ENCODE results near the gene NUDT16L1. TPM values are rescaled to one million over a fixed set of nuclear protein-coding genes. Genes with fewer than 3 reads are reported as not detected.

The NUDT16L1 gene
- total and polyA plus RNA-seq, 9 of the 15 experiments (the other 6 are each of a cell fraction or from before 2014, with no cell fraction given), result 1.4 to 37.6 (median 13.7) TPM

DNA sequence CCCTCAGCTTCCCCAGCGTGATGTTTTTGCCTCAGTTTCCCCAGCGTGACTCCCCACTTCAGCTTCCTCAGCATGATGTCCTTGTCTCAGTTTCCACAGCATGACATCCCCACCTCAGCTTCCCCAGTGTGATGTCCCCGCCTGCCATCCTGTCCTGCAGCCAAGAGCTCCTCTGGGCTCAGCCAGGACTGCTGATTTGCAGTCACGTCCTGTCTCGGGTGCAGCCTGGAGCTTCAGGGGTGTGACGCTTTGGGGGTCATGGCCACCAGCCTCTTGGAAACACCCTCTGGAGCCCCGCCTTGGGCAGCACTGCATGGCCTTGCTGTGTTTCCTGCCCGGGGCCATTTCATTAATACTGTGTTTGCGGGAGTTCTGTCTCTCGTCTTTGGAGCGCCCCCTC is 16.5 kb upstream of the NUDT16L1 start:
- intact Hi-C loops (cut with micrococcal nuclease), result no loop called here
- 82% methylated on average over 10 of the region's 11 CpGs for WGBS (ENCODE audit: insufficient coverage, low coverage, missing lambda C conversion rate)
- H3K9me3 ChIP-seq (replicated peaks; ENCODE audit: control insufficient read depth, insufficient read depth, low read depth, low read length), result no peaks in the 10 kb centered on the region
- TF ChIP-seq NR1H2 (CRISPR knock-in tag; IDR thresholded peaks at IDR 0.05), result no peak
- no peak for TF ChIP-seq ZKSCAN8 (CRISPR knock-in tag; IDR thresholded peaks at IDR 0.05)
- TF ChIP-seq, protein P1, sequence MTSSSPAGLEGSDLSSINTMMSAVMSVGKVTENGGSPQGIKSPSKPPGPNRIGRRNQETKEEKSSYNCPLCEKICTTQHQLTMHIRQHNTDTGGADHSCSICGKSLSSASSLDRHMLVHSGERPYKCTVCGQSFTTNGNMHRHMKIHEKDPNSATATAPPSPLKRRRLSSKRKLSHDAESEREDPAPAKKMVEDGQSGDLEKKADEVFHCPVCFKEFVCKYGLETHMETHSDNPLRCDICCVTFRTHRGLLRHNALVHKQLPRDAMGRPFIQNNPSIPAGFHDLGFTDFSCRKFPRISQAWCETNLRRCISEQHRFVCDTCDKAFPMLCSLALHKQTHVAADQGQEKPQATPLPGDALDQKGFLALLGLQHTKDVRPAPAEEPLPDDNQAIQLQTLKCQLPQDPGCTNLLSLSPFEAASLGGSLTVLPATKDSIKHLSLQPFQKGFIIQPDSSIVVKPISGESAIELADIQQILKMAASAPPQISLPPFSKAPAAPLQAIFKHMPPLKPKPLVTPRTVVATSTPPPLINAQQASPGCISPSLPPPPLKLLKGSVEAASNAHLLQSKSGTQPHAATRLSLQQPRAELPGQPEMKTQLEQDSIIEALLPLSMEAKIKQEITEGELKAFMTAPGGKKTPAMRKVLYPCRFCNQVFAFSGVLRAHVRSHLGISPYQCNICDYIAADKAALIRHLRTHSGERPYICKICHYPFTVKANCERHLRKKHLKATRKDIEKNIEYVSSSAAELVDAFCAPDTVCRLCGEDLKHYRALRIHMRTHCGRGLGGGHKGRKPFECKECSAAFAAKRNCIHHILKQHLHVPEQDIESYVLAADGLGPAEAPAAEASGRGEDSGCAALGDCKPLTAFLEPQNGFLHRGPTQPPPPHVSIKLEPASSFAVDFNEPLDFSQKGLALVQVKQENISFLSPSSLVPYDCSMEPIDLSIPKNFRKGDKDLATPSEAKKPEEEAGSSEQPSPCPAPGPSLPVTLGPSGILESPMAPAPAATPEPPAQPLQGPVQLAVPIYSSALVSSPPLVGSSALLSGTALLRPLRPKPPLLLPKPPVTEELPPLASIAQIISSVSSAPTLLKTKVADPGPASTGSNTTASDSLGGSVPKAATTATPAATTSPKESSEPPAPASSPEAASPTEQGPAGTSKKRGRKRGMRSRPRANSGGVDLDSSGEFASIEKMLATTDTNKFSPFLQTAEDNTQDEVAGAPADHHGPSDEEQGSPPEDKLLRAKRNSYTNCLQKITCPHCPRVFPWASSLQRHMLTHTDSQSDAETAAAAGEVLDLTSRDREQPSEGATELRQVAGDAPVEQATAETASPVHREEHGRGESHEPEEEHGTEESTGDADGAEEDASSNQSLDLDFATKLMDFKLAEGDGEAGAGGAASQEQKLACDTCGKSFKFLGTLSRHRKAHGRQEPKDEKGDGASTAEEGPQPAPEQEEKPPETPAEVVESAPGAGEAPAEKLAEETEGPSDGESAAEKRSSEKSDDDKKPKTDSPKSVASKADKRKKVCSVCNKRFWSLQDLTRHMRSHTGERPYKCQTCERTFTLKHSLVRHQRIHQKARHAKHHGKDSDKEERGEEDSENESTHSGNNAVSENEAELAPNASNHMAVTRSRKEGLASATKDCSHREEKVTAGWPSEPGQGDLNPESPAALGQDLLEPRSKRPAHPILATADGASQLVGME (CRISPR knock-in tag; IDR thresholded peaks at IDR 0.05), result no peak
- TF ChIP-seq SNIP1 (IDR thresholded peaks at IDR 0.05; ENCODE audit: low read depth), result no peak
- TF ChIP-seq ZNF124 (CRISPR knock-in tag; IDR thresholded peaks at IDR 0.05), result no peak
- TF ChIP-seq ZNF263 (CRISPR knock-in tag; IDR thresholded peaks at IDR 0.05; ENCODE audit: borderline replicate concordance), result no peak
- TF ChIP-seq CHD1 (IDR thresholded peaks at IDR 0.05; ENCODE audit: low read length), result no peak
- TF ChIP-seq HNRNPK (IDR thresholded peaks at IDR 0.05; ENCODE audit: low read depth, low read length, poor library complexity, severe bottlenecking), result no peak
- TF ChIP-seq TAF1 (IDR thresholded peaks at IDR 0.05; ENCODE audit: control insufficient read depth, extremely low read depth, insufficient read depth, low read length, severe bottlenecking), result no peak
- no peak for TF ChIP-seq ZC3H11A (IDR thresholded peaks at IDR 0.05; ENCODE audit: low read depth, low read length)
- TF ChIP-seq ZNF146 (CRISPR knock-in tag; IDR thresholded peaks at IDR 0.05; ENCODE audit: unreplicated experiment), result no peak
- TF ChIP-seq ZNF134 (CRISPR knock-in tag; conservative IDR thresholded peaks at IDR 0.05), result no peak
- no peak for TF ChIP-seq KDM4B (IDR thresholded peaks at IDR 0.05; ENCODE audit: borderline replicate concordance in 2 of 2, low read depth in 1 of 2)
- TF ChIP-seq CBFA2T2 (conservative IDR thresholded peaks at IDR 0.05), result no peak
- H3K9ac ChIP-seq (ENCODE audit: insufficient read depth in 1 of 2, low read depth in 2 of 2, low read length in 2 of 2), result no peak overlapping the region; a peak in 1 of 4 replicates
- DNase-seq (ENCODE audit: extremely low read depth in 1 of 4, low spot score in 3 of 4), result no peak
- no peak overlapping the region for H2AFZ ChIP-seq (ENCODE audit: low read depth, low read length)
- no peaks in the 10 kb centered on the region for H4K20me1 ChIP-seq (replicated peaks; ENCODE audit: control insufficient read depth, insufficient read depth, low read length)
- H3K27ac ChIP-seq (ENCODE audit: extremely low read depth, low read depth, low read length), result no peak overlapping the region
- no peak overlapping the region for H3K4me2 ChIP-seq (ENCODE audit: insufficient read depth, low read length)
- ChIA-PET CTCF (ENCODE audit: low intra/inter-chr PET ratio) (no interaction called here), POLR2A (interaction anchor here (0.7 kb wide), 1 partner anchor 728 kb away, joined by 3 read pairs; no protein-coding TSS in a partner anchor)
- peaks cover 36% of the 10 kb centered on the region; the same call in 1 of the 3 replicates for H3K36me3 ChIP-seq (ENCODE audit: control insufficient read depth, insufficient read depth, low read length)
- in situ Hi-C loops (cut with MboI), result no loop called here
- FAIRE-seq, result no peak
- peaks cover 0 to 55% of the 10 kb centered on the region in 2 experiments; a peak in 2 of 5 replicates for H3K4me1 ChIP-seq (replicated peaks in 1 of 2; ENCODE audit: control insufficient read depth in 2 of 2, insufficient read depth in 2 of 2, low read length in 2 of 2)
- ATAC-seq, result no peak
- H3K4me3 ChIP-seq, result no peak overlapping the region
- H3K9me1 ChIP-seq (ENCODE audit: control insufficient read depth, insufficient read depth, low read length), result no peaks in the 10 kb centered on the region
- H3K27me3 ChIP-seq (ENCODE audit: control insufficient read depth in 2 of 2, insufficient read depth in 2 of 2, low read length in 2 of 2), result no peaks in the 10 kb centered on the region
- BruUV-seq (replicated peaks), result no TSS peak
- no peaks in the 10 kb centered on the region for H3K79me2 ChIP-seq (ENCODE audit: control insufficient read depth, insufficient read depth, low read length)
